Measurements from ENCODE around the gene SRSF7.

SRSF7 gene

GRCh38 chr2:38723173-38723572 is 28.0 kb downstream of the SRSF7 start:
- H3K4me3 ChIP-seq (ENCODE audit: control insufficient read depth in 1 of 7, extremely low read depth in 1 of 7, insufficient read depth in 4 of 7, low read depth in 2 of 7, low read length in 6 of 7): no peak overlapping the region
- H3K27ac ChIP-seq (ENCODE audit: insufficient read depth in 1 of 2, low read depth in 1 of 2, low read length in 2 of 2, poor library complexity in 1 of 2, severe bottlenecking in 2 of 2): no peak overlapping the region
- 88% methylated on average over 4 of the region's 7 CpGs for WGBS (ENCODE audit: insufficient coverage)

GRCh38 chr2:38722271-38723061 is 28.7 kb downstream of the SRSF7 start:
- H3K27me3 ChIP-seq (replicated peaks in 2 of 5; ENCODE audit: control insufficient read depth in 4 of 5, insufficient read depth in 5 of 5, low read length in 4 of 5): no peaks in the 10 kb centered on the region
- H3K4me1 ChIP-seq (ENCODE audit: control extremely low read depth in 1 of 4, control insufficient read depth in 4 of 4, insufficient read depth in 4 of 4, low read length in 3 of 4): peaks cover 7 to 24% (median 16%) of the 10 kb centered on the region in 4 experiments
- no peaks in the 10 kb centered on the region for H3K36me3 ChIP-seq (ENCODE audit: control insufficient read depth in 4 of 4, insufficient read depth in 4 of 4, low read length in 3 of 4)
- no peak overlapping the region for H3K27ac ChIP-seq (ENCODE audit: insufficient read depth in 1 of 2, low read depth in 1 of 2, low read length in 2 of 2, poor library complexity in 1 of 2, severe bottlenecking in 2 of 2)
- ChIA-PET CTCF (interaction anchor here (0.9 to 7.4 kb wide), 9 partner anchors 8 to 140 kb away, joined by 3 to 80 read pairs (median 4); partner anchors contain the start of gene HNRNPLL), POLR2A (interaction anchor here (0.8 kb wide), 1 partner anchor 132 kb away, joined by 3 read pairs; no protein-coding TSS in a partner anchor)
- H3K9me3 ChIP-seq (ENCODE audit: control extremely low read depth in 1 of 5, control insufficient read depth in 4 of 5, insufficient read depth in 2 of 5, low read depth in 1 of 5, low read length in 4 of 5): peaks cover 0 to 3% (median 0%) of the 10 kb centered on the region in 5 experiments
- WGBS (ENCODE audit: insufficient coverage): 21% methylated on average over 7 of the region's 9 CpGs
- peak; percentile 45 to 69 (median 63) for DNase-seq
- peak overlapping the region in 4 of 7 experiments; percentile 27 to 53 (median 46) for H3K4me3 ChIP-seq (ENCODE audit: control insufficient read depth in 1 of 7, extremely low read depth in 1 of 7, insufficient read depth in 4 of 7, low read depth in 2 of 7, low read length in 6 of 7)

More at GRCh38 chr2:38723173-38723572, 28.0 kb downstream of the SRSF7 start:
- Histone ChIP-seq H3K9me3 (ENCODE audit: control extremely low read depth in 1 of 5, control insufficient read depth in 4 of 5, insufficient read depth in 2 of 5, low read depth in 1 of 5, low read length in 4 of 5) (peaks cover 0 to 3% (median 0%) of the 10 kb centered on the region in 5 experiments), H3K4me1 (ENCODE audit: control extremely low read depth in 1 of 4, control insufficient read depth in 4 of 4, insufficient read depth in 4 of 4, low read length in 3 of 4) (peaks cover 7 to 24% (median 16%) of the 10 kb centered on the region in 4 experiments), H3K27me3 (replicated peaks in 2 of 5; ENCODE audit: control insufficient read depth in 4 of 5, insufficient read depth in 5 of 5, low read length in 4 of 5) (no peaks in the 10 kb centered on the region), H3K36me3 (ENCODE audit: control insufficient read depth in 4 of 4, insufficient read depth in 4 of 4, low read length in 3 of 4) (no peaks in the 10 kb centered on the region)
- DNase-seq: no peak
- ChIA-PET POLR2A (interaction anchor here (0.8 kb wide), 1 partner anchor 133 kb away, joined by 3 read pairs; no protein-coding TSS in a partner anchor), CTCF (interaction anchor here (0.9 to 15.7 kb wide), 9 partner anchors 9 to 144 kb away, joined by 3 to 203 read pairs (median 5); partner anchors contain the start of gene HNRNPLL)

- CTCF ChIA-PET: interaction anchor here (1.0 to 2.4 kb wide), 4 partner anchors 15 to 139 kb away, joined by 3 to 14 read pairs (median 4); partner anchors contain the start of gene HNRNPLL
- H3K4me1 ChIP-seq (ENCODE audit: control extremely low read depth in 1 of 4, control insufficient read depth in 4 of 4, insufficient read depth in 4 of 4, low read length in 3 of 4): peaks cover 7 to 24% (median 16%) of the 10 kb centered on the region in 4 experiments
- DNase-seq: peak in 2 of 3 donors; percentile 41 to 53
- no peak overlapping the region for H3K27ac ChIP-seq (ENCODE audit: insufficient read depth in 1 of 2, low read depth in 1 of 2, low read length in 2 of 2, poor library complexity in 1 of 2, severe bottlenecking in 2 of 2)
- H3K9me3 ChIP-seq (ENCODE audit: control extremely low read depth in 1 of 5, control insufficient read depth in 4 of 5, insufficient read depth in 2 of 5, low read depth in 1 of 5, low read length in 4 of 5): peaks cover 0 to 3% (median 0%) of the 10 kb centered on the region in 5 experiments
- POLR2A ChIA-PET: no interaction called here
- WGBS (ENCODE audit: insufficient coverage): 38% methylated on average over 1 of the region's 4 CpGs
- H3K4me3 ChIP-seq (ENCODE audit: control insufficient read depth in 1 of 7, extremely low read depth in 1 of 7, insufficient read depth in 4 of 7, low read depth in 2 of 7, low read length in 6 of 7): no peak overlapping the region
- no peaks in the 10 kb centered on the region for H3K27me3 ChIP-seq (replicated peaks in 2 of 5; ENCODE audit: control insufficient read depth in 4 of 5, insufficient read depth in 5 of 5, low read length in 4 of 5)
- no peaks in the 10 kb centered on the region for H3K36me3 ChIP-seq (ENCODE audit: control insufficient read depth in 4 of 4, insufficient read depth in 4 of 4, low read length in 3 of 4)
Observed at GRCh38 chr2:38720613-38721241, 30.4 kb downstream of the SRSF7 start.

- no peak overlapping the region for H3K27ac ChIP-seq (ENCODE audit: insufficient read depth in 1 of 2, low read depth in 1 of 2, low read length in 2 of 2, poor library complexity in 1 of 2, severe bottlenecking in 2 of 2)
- no peaks in the 10 kb centered on the region for H3K27me3 ChIP-seq (replicated peaks in 2 of 5; ENCODE audit: control insufficient read depth in 4 of 5, insufficient read depth in 5 of 5, low read length in 4 of 5)
- no peak for DNase-seq
- ChIA-PET CTCF (interaction anchor here (1.1 to 1.2 kb wide), 2 partner anchors 16 to 77 kb away, joined by 3 to 4 read pairs; no protein-coding TSS in a partner anchor), POLR2A (no interaction called here)
- no peaks in the 10 kb centered on the region for H3K36me3 ChIP-seq (ENCODE audit: control insufficient read depth in 4 of 4, insufficient read depth in 4 of 4, low read length in 3 of 4)
- WGBS (ENCODE audit: insufficient coverage): 100% methylated on average over 3 of the region's 12 CpGs
- no peak overlapping the region for H3K4me3 ChIP-seq (ENCODE audit: control insufficient read depth in 1 of 7, extremely low read depth in 1 of 7, insufficient read depth in 4 of 7, low read depth in 2 of 7, low read length in 6 of 7)
- peaks cover 7 to 24% (median 16%) of the 10 kb centered on the region in 4 experiments for H3K4me1 ChIP-seq (ENCODE audit: control extremely low read depth in 1 of 4, control insufficient read depth in 4 of 4, insufficient read depth in 4 of 4, low read length in 3 of 4)
- H3K9me3 ChIP-seq (ENCODE audit: control extremely low read depth in 1 of 5, control insufficient read depth in 4 of 5, insufficient read depth in 2 of 5, low read depth in 1 of 5, low read length in 4 of 5): peaks cover 0 to 3% (median 0%) of the 10 kb centered on the region in 5 experiments
Observed at GRCh38 chr2:38719706-38720105, 31.5 kb downstream of the SRSF7 start.

- POLR2A ChIA-PET: no interaction called here
- WGBS (ENCODE audit: insufficient coverage): 89% methylated on average over 3 of the region's 4 CpGs
- no peaks in the 10 kb centered on the region for H3K27me3 ChIP-seq (replicated peaks in 2 of 5; ENCODE audit: control insufficient read depth in 4 of 5, insufficient read depth in 5 of 5, low read length in 4 of 5)
Observed at GRCh38 chr2:38718601-38719000, 32.6 kb downstream of the SRSF7 start.

GRCh38 chr2:38716185-38716584 is 35.0 kb downstream of the SRSF7 start:
- ChIA-PET CTCF (interaction anchor here (1.0 kb wide), 1 partner anchor 10 kb away, joined by 4 read pairs; no protein-coding TSS in a partner anchor), POLR2A (no interaction called here)
- Histone ChIP-seq H3K9me3 (ENCODE audit: control extremely low read depth in 1 of 5, control insufficient read depth in 4 of 5, insufficient read depth in 2 of 5, low read depth in 1 of 5, low read length in 4 of 5) (peaks cover 0 to 3% (median 0%) of the 10 kb centered on the region in 5 experiments), H3K4me1 (ENCODE audit: control extremely low read depth in 1 of 4, control insufficient read depth in 4 of 4, insufficient read depth in 4 of 4, low read length in 3 of 4) (peaks cover 0 to 7% (median 1%) of the 10 kb centered on the region in 4 experiments), H3K36me3 (ENCODE audit: control insufficient read depth in 4 of 4, insufficient read depth in 4 of 4, low read length in 3 of 4) (no peaks in the 10 kb centered on the region), H3K27ac (ENCODE audit: insufficient read depth in 1 of 2, low read depth in 1 of 2, low read length in 2 of 2, poor library complexity in 1 of 2, severe bottlenecking in 2 of 2) (no peak overlapping the region), H3K4me3 (ENCODE audit: control insufficient read depth in 1 of 7, extremely low read depth in 1 of 7, insufficient read depth in 4 of 7, low read depth in 2 of 7, low read length in 6 of 7) (no peak overlapping the region), H3K27me3 (replicated peaks in 2 of 5; ENCODE audit: control insufficient read depth in 4 of 5, insufficient read depth in 5 of 5, low read length in 4 of 5) (no peaks in the 10 kb centered on the region)
- WGBS (ENCODE audit: insufficient coverage): 100% methylated on average over 4 of the region's 6 CpGs
- no peak for DNase-seq

More at GRCh38 chr2:38718601-38719000, 32.6 kb downstream of the SRSF7 start:
- CTCF ChIA-PET: interaction anchor here (1.3 to 2.1 kb wide), 2 partner anchors 11 to 46 kb away, joined by 3 to 6 read pairs; no protein-coding TSS in a partner anchor
- Histone ChIP-seq H3K4me3 (ENCODE audit: control insufficient read depth in 1 of 7, extremely low read depth in 1 of 7, insufficient read depth in 4 of 7, low read depth in 2 of 7, low read length in 6 of 7) (no peak overlapping the region), H3K4me1 (ENCODE audit: control extremely low read depth in 1 of 4, control insufficient read depth in 4 of 4, insufficient read depth in 4 of 4, low read length in 3 of 4) (peaks cover 7 to 24% (median 16%) of the 10 kb centered on the region in 4 experiments), H3K27ac (ENCODE audit: insufficient read depth in 1 of 2, low read depth in 1 of 2, low read length in 2 of 2, poor library complexity in 1 of 2, severe bottlenecking in 2 of 2) (no peak overlapping the region), H3K9me3 (ENCODE audit: control extremely low read depth in 1 of 5, control insufficient read depth in 4 of 5, insufficient read depth in 2 of 5, low read depth in 1 of 5, low read length in 4 of 5) (peaks cover 0 to 3% (median 0%) of the 10 kb centered on the region in 5 experiments), H3K36me3 (ENCODE audit: control insufficient read depth in 4 of 4, insufficient read depth in 4 of 4, low read length in 3 of 4) (no peaks in the 10 kb centered on the region)
- DNase-seq: no peak

Measured in common myeloid progenitor, CD34-positive (primary cell).